HepG2 (cell line): Measurements from ENCODE around the gene SLC16A3. TPM values are rescaled to one million over a fixed set of nuclear protein-coding genes. Genes with fewer than 3 reads are reported as not detected.

Source experiments
- FOSL2 ChIP-seq: sonication (generic); formaldehyde crosslinking; IDR thresholded peaks from 2 replicates; pipeline ENCODE4 v1.4.0; 2020; ENCODE audit warnings: missing genetic modification reagents
- KDM3A ChIP-seq: IDR thresholded peaks from 2 replicates; pipeline ENCODE4 v1.6.1; 2018; ENCODE audit warnings: low read depth, missing compliant biosample characterization
- SYNCRIP ChIP-seq: fragments of 200-400 bp; formaldehyde crosslinking; IDR thresholded peaks from 2 replicates; pipeline ENCODE4 v1.6.1; 2018; ENCODE audit warnings: mild to moderate bottlenecking, low read depth, low read length; ENCODE audit not compliant: insufficient read depth
- polyA plus RNA-seq, 8 experiments: library from polyadenylated mRNA; depleted of rRNA in 3 of 8; stranded (reverse) in 7 of 8; unstranded in 1 of 8; fragments of >200 nt; fragmentation: Illumina TruSeq in 4 of 8; extraction: Trizol in 4 of 8; gene quantifications; 2 replicates each; pipeline versions ENCODE4 v1.2.1 to v1.2.3, GENCODE V29; 2011 to 2016; ENCODE audit warnings: low read depth in 4 of 8, missing spikeins in 1 of 8, mixed read lengths in 1 of 8; ENCODE audit not compliant: insufficient read depth in 1 of 8
- total RNA-seq, 5 experiments: library from RNA; depleted of rRNA; stranded (reverse); fragments of >200 nt; fragmentation: Illumina TruSeq; extraction: Trizol; gene quantifications; 2 replicates each; pipeline ENCODE4 v1.2.3, GENCODE V29; 2016; ENCODE audit warnings: low read depth in 1 of 5
- TF ChIP-seq, protein P1 (sequence below): sonication (generic); formaldehyde crosslinking; IDR thresholded peaks from 2 replicates; pipeline ENCODE4 v1.4.0; 2020; ENCODE audit warnings: missing genetic modification reagents, borderline replicate concordance
- TF ChIP-seq, protein P2 (sequence below): sonication (generic); formaldehyde crosslinking; IDR thresholded peaks from 2 replicates; pipeline ENCODE4 v1.9.0; 2021; ENCODE audit warnings: missing genetic modification reagents, borderline replicate concordance

The SLC16A3 gene
- total and polyA plus RNA-seq, 2 of the 13 experiments (the other 11 are each of a cell fraction or from before 2014, with no cell fraction given), result 242 to 349 TPM

DNA sequence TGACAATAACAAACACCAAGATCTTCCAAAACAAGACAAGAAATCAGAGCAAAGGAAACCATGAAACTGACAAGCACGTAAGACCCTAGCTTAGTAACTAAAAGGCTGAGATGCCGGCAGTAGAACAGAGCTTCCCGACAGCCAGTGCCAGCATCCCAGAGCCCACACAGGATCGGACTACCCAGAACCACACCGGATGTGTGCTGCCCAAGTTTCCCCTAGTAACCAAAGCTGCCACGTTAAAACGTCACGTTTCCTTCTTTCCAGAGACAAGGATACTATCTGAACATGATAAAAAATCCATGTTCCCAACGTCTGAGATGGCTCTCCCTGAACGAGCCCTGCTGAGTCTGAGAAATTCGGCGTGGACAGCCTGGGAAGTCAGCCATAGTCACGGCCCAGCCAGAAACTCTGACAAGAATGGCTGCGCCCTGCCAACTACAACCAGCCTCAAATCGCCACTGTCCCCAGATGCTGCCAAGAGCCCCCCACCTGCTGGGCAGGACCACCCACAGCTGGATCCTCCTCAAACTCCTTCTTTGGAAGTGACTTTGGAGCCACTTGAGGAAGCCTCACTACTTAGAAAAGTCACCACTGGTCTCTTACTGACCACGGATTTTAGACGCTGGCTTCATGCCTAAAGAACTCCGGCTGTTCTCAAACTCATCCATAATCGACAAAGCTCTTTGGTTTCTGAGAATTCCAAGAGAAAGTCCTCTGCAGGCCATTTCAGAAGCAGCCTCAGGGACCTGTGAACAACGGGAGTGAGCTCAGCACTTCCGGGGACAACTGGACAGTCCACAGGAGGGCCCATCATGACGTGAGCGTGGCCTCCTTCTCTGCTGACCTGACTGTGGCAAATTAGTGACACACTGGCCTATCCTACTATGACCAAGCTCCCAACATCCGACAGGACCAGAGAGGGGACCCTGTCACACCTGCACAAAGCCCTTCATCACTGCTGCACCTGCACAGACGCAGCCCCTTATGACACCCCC lies 32.9 kb upstream of the SLC16A3 start (continued):
- TF ChIP-seq, protein P1, sequence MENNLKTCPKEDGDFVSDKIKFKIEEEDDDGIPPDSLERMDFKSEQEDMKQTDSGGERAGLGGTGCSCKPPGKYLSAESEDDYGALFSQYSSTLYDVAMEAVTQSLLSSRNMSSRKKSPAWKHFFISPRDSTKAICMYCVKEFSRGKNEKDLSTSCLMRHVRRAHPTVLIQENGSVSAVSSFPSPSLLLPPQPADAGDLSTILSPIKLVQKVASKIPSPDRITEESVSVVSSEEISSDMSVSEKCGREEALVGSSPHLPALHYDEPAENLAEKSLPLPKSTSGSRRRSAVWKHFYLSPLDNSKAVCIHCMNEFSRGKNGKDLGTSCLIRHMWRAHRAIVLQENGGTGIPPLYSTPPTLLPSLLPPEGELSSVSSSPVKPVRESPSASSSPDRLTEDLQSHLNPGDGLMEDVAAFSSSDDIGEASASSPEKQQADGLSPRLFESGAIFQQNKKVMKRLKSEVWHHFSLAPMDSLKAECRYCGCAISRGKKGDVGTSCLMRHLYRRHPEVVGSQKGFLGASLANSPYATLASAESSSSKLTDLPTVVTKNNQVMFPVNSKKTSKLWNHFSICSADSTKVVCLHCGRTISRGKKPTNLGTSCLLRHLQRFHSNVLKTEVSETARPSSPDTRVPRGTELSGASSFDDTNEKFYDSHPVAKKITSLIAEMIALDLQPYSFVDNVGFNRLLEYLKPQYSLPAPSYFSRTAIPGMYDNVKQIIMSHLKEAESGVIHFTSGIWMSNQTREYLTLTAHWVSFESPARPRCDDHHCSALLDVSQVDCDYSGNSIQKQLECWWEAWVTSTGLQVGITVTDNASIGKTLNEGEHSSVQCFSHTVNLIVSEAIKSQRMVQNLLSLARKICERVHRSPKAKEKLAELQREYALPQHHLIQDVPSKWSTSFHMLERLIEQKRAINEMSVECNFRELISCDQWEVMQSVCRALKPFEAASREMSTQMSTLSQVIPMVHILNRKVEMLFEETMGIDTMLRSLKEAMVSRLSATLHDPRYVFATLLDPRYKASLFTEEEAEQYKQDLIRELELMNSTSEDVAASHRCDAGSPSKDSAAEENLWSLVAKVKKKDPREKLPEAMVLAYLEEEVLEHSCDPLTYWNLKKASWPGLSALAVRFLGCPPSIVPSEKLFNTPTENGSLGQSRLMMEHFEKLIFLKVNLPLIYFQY (CRISPR knock-in tag), result no peak
- TF ChIP-seq SYNCRIP (no peak), KDM3A (CRISPR knock-in tag) (no peak), FOSL2 (no peak)
- TF ChIP-seq, protein P2, sequence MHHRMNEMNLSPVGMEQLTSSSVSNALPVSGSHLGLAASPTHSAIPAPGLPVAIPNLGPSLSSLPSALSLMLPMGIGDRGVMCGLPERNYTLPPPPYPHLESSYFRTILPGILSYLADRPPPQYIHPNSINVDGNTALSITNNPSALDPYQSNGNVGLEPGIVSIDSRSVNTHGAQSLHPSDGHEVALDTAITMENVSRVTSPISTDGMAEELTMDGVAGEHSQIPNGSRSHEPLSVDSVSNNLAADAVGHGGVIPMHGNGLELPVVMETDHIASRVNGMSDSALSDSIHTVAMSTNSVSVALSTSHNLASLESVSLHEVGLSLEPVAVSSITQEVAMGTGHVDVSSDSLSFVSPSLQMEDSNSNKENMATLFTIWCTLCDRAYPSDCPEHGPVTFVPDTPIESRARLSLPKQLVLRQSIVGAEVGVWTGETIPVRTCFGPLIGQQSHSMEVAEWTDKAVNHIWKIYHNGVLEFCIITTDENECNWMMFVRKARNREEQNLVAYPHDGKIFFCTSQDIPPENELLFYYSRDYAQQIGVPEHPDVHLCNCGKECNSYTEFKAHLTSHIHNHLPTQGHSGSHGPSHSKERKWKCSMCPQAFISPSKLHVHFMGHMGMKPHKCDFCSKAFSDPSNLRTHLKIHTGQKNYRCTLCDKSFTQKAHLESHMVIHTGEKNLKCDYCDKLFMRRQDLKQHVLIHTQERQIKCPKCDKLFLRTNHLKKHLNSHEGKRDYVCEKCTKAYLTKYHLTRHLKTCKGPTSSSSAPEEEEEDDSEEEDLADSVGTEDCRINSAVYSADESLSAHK, result no peak
